Smooth muscle cell of the coronary artery (primary cell): Measurements from ENCODE around the gene STK11IP. TPM values are rescaled to one million over a fixed set of nuclear protein-coding genes. Genes with fewer than 3 reads are reported as not detected.

ENCODE experiments used
- total RNA-seq: library from RNA; depleted of rRNA; stranded (reverse); fragments of >200 nt; gene quantifications from 2 replicates; pipeline ENCODE4 v1.2.3, GENCODE V29; 2014; ENCODE audit warnings: low replicate concordance

Gene STK11IP, protein sequence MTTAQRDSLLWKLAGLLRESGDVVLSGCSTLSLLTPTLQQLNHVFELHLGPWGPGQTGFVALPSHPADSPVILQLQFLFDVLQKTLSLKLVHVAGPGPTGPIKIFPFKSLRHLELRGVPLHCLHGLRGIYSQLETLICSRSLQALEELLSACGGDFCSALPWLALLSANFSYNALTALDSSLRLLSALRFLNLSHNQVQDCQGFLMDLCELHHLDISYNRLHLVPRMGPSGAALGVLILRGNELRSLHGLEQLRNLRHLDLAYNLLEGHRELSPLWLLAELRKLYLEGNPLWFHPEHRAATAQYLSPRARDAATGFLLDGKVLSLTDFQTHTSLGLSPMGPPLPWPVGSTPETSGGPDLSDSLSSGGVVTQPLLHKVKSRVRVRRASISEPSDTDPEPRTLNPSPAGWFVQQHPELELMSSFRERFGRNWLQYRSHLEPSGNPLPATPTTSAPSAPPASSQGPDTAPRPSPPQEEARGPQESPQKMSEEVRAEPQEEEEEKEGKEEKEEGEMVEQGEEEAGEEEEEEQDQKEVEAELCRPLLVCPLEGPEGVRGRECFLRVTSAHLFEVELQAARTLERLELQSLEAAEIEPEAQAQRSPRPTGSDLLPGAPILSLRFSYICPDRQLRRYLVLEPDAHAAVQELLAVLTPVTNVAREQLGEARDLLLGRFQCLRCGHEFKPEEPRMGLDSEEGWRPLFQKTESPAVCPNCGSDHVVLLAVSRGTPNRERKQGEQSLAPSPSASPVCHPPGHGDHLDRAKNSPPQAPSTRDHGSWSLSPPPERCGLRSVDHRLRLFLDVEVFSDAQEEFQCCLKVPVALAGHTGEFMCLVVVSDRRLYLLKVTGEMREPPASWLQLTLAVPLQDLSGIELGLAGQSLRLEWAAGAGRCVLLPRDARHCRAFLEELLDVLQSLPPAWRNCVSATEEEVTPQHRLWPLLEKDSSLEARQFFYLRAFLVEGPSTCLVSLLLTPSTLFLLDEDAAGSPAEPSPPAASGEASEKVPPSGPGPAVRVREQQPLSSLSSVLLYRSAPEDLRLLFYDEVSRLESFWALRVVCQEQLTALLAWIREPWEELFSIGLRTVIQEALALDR
- total RNA-seq: 10.0 and 15.2 TPM in 2 replicates

DNA sequence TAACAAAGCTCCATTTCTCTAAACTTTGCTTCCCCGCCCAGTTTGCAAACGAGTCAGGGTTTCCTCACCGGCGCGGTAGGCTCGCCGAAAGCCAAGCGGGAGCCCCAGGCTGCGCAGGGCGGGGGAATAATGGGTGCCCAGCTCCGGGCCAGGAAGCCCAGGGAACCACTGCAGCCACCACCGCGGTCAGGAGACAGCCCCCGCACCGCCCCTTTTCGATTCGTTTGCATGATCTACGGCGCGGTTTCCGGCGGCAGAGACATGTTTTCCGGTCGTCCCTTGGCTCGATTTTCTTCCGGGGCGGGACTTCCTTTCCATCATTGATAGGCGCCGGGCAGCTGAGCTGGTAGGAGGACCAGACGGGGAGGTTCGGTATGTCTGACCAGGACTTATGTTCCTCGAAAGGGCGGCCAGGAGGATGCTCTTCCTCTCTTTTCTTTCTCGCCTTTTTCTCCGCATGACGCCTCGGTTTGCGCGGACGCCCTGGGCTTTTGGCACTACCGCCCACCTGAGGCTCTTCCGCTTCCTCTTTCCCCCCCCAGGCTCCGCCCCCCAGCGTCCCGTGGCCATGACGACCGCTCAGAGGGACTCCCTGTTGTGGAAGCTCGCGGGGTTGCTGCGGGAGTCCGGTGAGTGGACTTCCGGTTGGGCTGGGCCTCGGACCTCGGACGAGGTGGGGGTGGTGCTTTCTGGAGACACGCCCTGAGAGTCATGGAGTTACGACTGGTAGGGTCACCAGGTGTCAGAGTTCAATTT lies at the start of gene STK11IP:
Gene STK11IP, plus strand, starts transcription at position 306 of the 756 bp plus-strand sequence. Its CDS starts 263 bp downstream, at position 569.

DNA sequence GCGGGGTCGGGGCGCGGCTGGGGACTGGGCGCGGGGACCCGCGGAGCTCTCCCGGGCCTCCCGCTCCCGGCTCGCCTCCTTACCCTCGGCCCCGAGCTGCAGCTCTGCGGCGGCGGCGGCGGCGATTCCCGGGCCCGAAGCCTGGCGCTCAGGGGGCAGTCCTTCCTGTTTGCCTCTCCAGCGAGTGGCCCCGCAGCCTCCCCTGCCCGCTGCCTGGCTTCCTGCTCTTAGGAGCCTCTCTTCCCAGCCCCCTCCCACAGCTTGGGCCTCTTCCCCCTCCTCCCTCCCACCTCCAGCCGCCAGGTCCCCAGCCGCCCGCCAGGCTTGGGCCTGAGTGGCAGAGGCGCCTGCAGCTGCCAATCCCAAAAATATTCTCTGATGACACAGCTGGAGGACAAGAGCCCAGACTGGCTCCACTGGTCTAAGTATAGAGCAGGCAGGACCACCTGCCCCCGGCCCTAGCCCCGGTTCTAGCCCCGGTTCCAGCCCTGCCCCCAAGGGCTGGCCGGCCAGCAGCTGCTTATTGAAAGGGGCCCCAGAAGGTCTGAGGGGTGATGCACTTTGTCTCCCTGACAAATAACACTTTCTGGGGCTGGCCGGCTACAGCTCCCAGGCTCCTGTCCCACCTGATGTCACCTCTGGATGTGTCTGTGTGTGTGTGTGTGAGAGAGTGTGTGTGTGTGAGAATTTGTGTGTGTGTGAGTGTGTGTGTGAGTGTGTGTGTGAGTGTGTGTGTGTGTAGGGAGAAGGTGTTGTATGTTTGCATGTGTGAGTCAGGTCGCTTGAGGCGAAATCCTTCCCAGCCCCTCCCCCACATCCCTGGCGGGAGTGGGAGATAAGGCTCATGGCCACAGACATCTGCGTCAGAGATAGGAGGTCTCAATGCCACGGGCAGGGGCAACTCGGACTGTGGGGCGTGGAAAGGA lies 26.1 kb upstream of the STK11IP start, which contains the start of gene OBSL1:
Gene OBSL1, minus strand, starts transcription at position 229 of the 926 bp plus-strand sequence. CDS start 307 bp downstream, outside the sequence.

DNA sequence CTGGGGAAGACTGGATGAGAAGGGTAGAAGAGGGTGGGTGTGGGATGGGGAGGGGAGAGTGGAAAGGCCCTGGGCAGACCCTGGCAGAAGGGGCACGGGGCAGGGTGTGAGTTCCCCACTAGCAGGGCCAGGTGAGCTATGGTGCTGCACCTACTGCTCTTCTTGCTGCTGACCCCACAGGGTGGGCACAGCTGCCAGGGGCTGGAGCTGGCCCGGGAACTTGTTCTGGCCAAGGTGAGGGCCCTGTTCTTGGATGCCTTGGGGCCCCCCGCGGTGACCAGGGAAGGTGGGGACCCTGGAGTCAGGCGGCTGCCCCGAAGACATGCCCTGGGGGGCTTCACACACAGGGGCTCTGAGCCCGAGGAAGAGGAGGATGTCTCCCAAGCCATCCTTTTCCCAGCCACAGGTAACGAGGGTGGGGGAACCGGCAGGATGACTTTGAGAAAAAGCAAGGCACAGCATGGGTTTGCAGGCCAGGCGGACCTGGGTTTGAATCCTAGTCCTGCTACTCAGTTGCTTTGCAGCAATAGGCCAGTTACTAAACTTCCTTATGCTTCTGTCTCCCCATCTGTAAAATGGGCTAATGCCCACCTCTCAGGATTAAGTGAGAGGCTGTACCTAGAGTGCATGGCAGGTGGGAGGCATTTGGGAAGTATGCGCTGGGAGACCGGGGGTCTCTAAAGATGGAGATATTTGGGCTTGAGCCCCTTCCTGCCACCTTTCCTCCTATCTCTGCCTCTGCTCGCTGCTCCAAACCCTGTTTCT lies 25.2 kb upstream of the STK11IP start, which contains the start of gene INHA:
Gene INHA, plus strand, starts transcription at position 74 of the 765 bp plus-strand sequence. Its CDS starts 65 bp downstream, at position 139.

DNA sequence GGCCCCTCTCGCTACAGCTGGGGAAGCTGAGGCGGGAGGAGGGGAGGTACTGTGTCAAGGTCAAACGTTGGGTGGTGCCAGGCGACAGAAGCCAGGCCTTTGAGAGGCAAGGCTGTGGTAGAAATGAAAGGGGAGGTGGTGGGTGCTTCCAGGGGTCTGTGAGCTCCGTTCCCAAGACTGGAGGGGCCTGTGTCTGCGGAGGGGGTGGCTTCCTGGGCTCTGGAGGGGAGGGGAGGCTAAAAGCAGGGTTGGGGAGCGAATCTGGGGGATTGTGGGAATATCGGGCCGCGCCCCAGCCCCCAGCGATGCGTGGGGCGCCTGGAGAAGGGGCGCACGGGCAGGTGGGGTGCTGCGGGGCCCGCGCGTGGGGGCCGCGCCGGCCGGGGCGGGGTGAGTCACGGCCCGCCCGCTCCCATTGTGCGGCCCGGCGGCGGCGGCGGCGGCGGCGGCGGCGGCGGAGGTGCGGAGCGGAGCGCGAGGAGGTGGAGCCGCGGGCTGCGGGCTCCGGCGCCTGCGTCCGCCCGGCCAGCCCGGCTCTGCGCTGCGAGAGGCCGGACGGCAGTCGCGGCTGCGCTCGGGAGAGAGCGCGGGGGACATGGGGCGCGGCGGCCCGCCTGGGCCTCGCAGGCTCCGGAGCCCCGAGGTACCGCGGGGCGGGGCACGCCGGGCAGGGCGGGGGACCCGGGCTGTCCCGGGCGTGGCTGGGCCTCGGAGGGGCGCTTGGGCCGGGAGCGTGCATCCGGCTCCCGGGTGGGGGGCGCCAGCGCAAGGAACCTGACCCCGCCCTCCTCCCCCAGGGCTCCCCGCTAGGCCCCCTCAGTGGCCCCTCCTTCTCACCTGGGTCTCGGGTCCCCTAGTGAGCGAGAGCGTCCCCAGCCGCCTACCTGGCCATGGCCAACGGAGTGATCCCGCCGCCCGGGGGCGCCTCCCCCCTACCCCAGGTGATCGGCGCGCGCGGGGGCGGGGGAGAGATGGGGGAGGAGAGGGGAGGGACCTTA lies 29.7 kb downstream of the STK11IP start, which contains the start of gene SLC4A3:
Gene SLC4A3, plus strand, starts transcription at position 528 of the 998 bp plus-strand sequence. Its CDS starts 363 bp downstream, at position 891.

Other genes with a start within 250 kb of the STK11IP start
- gene DNPEP, start 209.9 kb upstream of the STK11IP start, total RNA-seq: 54.2 and 75.5 TPM in 2 replicates
- gene DES, start 179.5 kb upstream of the STK11IP start, total RNA-seq: 0.15 and 11.8 TPM in 2 replicates
- gene SPEG, start 163.0 kb upstream of the STK11IP start, total RNA-seq: 9.1 and 9.4 TPM in 2 replicates
- 67.1 and 102 TPM in 2 replicates for gene GMPPA, start 99.0 kb upstream of the STK11IP start, total RNA-seq
- under 0.01 and 0.70 TPM in 2 replicates for gene ASIC4, start 83.4 kb upstream of the STK11IP start, total RNA-seq
- 48.0 and 109 TPM in 2 replicates for gene CHPF, start 54.0 kb upstream of the STK11IP start, total RNA-seq
- 0.59 and 1.3 TPM in 2 replicates for gene TMEM198, start 53.8 kb upstream of the STK11IP start, total RNA-seq
- 45.7 and 84.6 TPM in 2 replicates for gene OBSL1, start 26.3 kb upstream of the STK11IP start, total RNA-seq
- under 0.01 and 0.38 TPM in 2 replicates for gene INHA, start 25.5 kb upstream of the STK11IP start, total RNA-seq
- 1.7 and 2.1 TPM in 2 replicates for gene SLC4A3, start 29.8 kb downstream of the STK11IP start, total RNA-seq